KMS-11 (cell line): ENCODE results near the gene MATN3.
A peak's percentile ranks its signal among the peaks of the same experiment; 100 is the strongest.
"Not testable (repeated sequence)": the region's sequence is repeated elsewhere in the genome, so short reads cannot be mapped to it uniquely, and the experiment has no call there.

Experiments used
- H2AFZ ChIP-seq: fragments of 200-600 bp; sonication (generic); 2 replicates; pipeline ENCODE4 v1.6.1; 2016; ENCODE audit warnings: antibody characterized with exemption, mixed run types, low read depth
- H3K27ac ChIP-seq: fragments of 200-600 bp; sonication (generic); 2 replicates; pipeline ENCODE4 v1.6.1; 2016; ENCODE audit warnings: mild to moderate bottlenecking, mixed run types
- H3K27me3 ChIP-seq: fragments of 200-600 bp; sonication (generic); 2 replicates; pipeline ENCODE4 v1.6.1; 2017; ENCODE audit warnings: mild to moderate bottlenecking, low read depth, mixed run types, moderate library complexity; ENCODE audit not compliant: insufficient read depth
- H3K36me3 ChIP-seq: fragments of 200-600 bp; sonication (generic); 2 replicates; pipeline ENCODE4 v1.6.1; 2017; ENCODE audit warnings: mild to moderate bottlenecking, mixed run types; ENCODE audit not compliant: insufficient read depth
- H3K4me1 ChIP-seq: fragments of 200-600 bp; sonication (generic); 2 replicates; pipeline ENCODE4 v1.6.1; 2016; ENCODE audit warnings: mild to moderate bottlenecking, low read depth, mixed run types; ENCODE audit not compliant: poor library complexity, severe bottlenecking
- H3K4me2 ChIP-seq: fragments of 200-600 bp; sonication (generic); 2 replicates; pipeline ENCODE4 v1.7.0; 2016; ENCODE audit warnings: mild to moderate bottlenecking, mixed run types
- H3K4me3 ChIP-seq: fragments of 200-600 bp; sonication (generic); IDR thresholded peaks from 2 replicates; pipeline ENCODE4 v1.6.1; 2017; ENCODE audit warnings: low read depth, low read length, mixed read lengths; ENCODE audit not compliant: insufficient read depth
- H3K79me2 ChIP-seq: fragments of 200-600 bp; sonication (generic); 2 replicates; pipeline ENCODE4 v1.6.1; 2016; ENCODE audit warnings: low read depth, mixed run types; ENCODE audit not compliant: insufficient read depth
- H3K9ac ChIP-seq: fragments of 200-600 bp; sonication (generic); 2 replicates; pipeline ENCODE4 v1.6.1; 2016; ENCODE audit warnings: mild to moderate bottlenecking, mixed run types
- H4K20me1 ChIP-seq: fragments of 200-600 bp; sonication (generic); 2 replicates; pipeline ENCODE4 v1.6.1; 2016; ENCODE audit warnings: mild to moderate bottlenecking, mixed run types; ENCODE audit not compliant: insufficient read depth
- TF ChIP-seq, protein P1 (sequence below): fragments of 200-600 bp; sonication (generic); conservative IDR thresholded peaks from 2 replicates; pipeline ENCODE4 v1.6.1; 2017; ENCODE audit warnings: low read depth, mild to moderate bottlenecking, antibody characterized with exemption, low read length, moderate library complexity, mixed read lengths

Gene MATN3

DNA sequence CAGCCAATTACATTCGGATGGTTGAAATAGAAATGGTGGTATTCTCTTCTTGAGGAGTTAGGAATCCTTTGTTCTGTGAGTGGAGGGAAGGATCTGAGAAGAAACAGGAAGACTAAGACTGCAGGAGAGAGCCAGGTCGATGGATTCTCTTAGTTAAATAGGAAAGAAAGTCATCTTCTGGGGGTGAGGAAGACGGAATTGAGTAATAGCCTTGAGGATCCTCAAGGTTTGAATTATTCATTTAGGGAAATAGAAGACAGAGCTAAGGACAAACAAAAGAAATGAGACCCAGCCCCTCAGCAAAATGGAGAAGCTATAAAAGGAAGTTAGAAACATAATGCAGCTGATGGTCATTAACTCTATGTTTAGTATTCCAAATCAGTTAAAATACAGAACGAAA lies 37.2 kb upstream of the MATN3 start:
- H3K79me2 ChIP-seq = peaks cover 54% of the 10 kb centered on the region; the same call in 1 of the 2 replicates
- H4K20me1 ChIP-seq = no peaks in the 10 kb centered on the region
- no peaks in the 10 kb centered on the region for H3K36me3 ChIP-seq
- peaks cover 29% of the 10 kb centered on the region for H3K4me1 ChIP-seq
- no peak overlapping the region for H2AFZ ChIP-seq
- H3K4me3 ChIP-seq = no peak overlapping the region
- TF ChIP-seq, protein P1, sequence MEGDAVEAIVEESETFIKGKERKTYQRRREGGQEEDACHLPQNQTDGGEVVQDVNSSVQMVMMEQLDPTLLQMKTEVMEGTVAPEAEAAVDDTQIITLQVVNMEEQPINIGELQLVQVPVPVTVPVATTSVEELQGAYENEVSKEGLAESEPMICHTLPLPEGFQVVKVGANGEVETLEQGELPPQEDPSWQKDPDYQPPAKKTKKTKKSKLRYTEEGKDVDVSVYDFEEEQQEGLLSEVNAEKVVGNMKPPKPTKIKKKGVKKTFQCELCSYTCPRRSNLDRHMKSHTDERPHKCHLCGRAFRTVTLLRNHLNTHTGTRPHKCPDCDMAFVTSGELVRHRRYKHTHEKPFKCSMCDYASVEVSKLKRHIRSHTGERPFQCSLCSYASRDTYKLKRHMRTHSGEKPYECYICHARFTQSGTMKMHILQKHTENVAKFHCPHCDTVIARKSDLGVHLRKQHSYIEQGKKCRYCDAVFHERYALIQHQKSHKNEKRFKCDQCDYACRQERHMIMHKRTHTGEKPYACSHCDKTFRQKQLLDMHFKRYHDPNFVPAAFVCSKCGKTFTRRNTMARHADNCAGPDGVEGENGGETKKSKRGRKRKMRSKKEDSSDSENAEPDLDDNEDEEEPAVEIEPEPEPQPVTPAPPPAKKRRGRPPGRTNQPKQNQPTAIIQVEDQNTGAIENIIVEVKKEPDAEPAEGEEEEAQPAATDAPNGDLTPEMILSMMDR = no peak
- H3K27ac ChIP-seq = no peak overlapping the region
- peak overlapping the region; percentile 83; the same call in 1 of the 2 replicates for H3K4me2 ChIP-seq
- no peaks in the 10 kb centered on the region for H3K27me3 ChIP-seq
- H3K9ac ChIP-seq = no peak overlapping the region

DNA sequence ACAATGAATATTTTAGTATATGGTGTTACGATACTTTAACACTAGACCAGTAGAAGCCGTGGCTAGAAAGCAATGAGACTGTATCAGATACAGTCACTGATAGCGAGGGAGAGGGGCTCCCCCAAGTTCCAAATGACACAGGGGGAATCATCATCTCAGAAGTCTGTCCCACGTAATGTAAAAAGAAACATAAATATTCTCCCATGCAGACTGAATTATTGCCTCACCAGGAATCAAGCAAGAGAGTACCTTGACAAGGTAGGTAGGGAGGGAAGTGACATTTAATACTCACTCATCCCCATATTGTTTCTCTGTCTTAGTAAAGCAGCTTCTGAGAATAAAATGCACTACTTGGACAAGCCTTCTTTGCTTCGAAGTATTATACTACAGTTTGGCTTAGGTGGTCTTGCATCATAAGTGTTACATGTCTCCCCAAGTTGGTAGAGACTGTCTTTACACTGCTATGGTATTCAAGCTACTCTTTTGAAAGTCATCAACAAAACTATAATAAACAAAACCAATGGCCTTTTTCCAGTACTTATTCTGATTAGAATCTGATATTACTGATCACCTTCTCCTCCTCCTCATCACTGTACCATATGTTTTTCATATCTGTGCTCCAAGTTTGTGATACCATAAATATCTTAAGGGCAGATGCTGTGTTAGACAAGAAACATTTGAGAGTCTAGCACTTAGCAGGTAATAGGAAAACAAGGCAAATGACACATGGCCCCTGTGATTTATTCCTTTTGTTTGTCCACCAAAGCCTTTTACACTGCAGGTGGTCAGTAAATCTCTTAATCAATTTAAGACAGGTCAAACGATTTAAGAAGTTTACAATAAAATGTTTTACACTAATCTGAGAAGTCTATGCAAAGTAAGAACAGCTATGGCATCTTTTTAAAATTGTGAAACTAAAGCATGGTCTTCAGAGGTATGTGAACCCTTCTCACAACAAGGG lies 36.3 kb upstream of the MATN3 start:
- Histone ChIP-seq H3K27ac (no peak overlapping the region), H3K4me3 (no peak overlapping the region), H3K36me3 (no peaks in the 10 kb centered on the region), H3K9ac (no peak overlapping the region), H3K4me1 (peaks cover 29% of the 10 kb centered on the region), H3K4me2 (peak overlapping the region; percentile 83; the same call in 1 of the 2 replicates), H3K27me3 (no peaks in the 10 kb centered on the region), H3K79me2 (peaks cover 54% of the 10 kb centered on the region; the same call in 1 of the 2 replicates), H2AFZ (no peak overlapping the region), H4K20me1 (no peaks in the 10 kb centered on the region)
- TF ChIP-seq, protein P1 = no peak

DNA sequence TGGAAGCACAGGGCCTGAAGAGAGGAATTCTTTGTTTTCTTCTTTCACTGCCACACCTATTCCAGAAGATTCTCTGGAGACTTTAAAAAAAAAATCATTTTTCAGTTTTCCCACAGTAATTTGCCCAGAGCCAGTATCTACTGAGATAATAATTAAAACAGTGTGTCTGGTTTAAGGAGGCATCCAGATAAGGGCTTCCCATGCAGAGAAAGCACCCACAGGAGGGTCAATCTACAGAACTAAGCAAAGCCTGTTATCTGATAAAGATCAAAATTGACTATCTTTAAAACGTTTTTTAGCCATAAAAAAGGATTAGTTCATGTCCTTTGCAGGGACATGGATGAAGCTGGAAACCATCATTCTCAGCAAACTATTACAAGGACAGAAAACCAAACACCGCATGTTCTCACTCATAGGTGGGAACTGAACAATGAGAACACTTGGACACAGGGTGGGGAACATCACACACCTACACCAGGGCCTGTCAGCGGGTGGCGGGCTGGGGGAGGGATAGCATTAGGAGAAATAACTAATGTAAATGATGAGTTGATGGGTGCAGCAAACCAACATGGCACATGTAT lies 33.3 kb upstream of the MATN3 start:
- not testable (repeated sequence) for H3K9ac ChIP-seq, H3K27ac ChIP-seq, H4K20me1 ChIP-seq, H2AFZ ChIP-seq, H3K27me3 ChIP-seq, H3K36me3 ChIP-seq, H3K4me3 ChIP-seq, H3K4me2 ChIP-seq
- Histone ChIP-seq H3K79me2 (peaks cover 50% of the 10 kb centered on the region; the same call in 1 of the 2 replicates), H3K4me1 (peaks cover 18% of the 10 kb centered on the region)

DNA sequence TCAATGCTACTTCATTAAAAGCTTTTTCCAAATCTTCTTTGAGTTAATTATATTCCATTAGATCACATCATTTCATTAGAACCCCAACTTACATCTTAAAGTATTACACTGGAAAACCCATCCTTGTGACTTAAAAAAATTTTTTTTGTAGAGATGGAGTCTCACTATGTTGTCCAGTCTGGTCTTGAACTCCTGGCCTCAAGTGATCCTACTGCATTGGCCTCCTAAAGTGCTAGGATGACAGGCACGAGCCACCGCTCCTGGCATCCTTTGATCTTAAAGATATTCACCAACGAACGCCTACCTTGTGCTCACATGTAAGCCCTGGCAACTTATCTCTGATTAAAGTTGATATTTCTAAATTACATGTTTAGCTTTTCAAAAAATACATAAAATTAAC lies 32.3 kb upstream of the MATN3 start:
- Histone ChIP-seq H3K79me2 (peaks cover 39% of the 10 kb centered on the region; the same call in 1 of the 2 replicates), H3K4me3 (no peak overlapping the region), H3K27me3 (no peaks in the 10 kb centered on the region), H3K36me3 (no peaks in the 10 kb centered on the region), H3K27ac (no peak overlapping the region), H3K4me2 (no peak overlapping the region), H3K9ac (no peak overlapping the region), H4K20me1 (no peaks in the 10 kb centered on the region), H3K4me1 (peaks cover 10% of the 10 kb centered on the region), H2AFZ (no peak overlapping the region)
- TF ChIP-seq, protein P1 = no peak
